IMR-90 (cell line): ENCODE results near the gene ZC3H4. TPM values are rescaled to one million over a fixed set of nuclear protein-coding genes. Genes with fewer than 3 reads are reported as not detected.

Experiments
- CHD1 ChIP-seq: IDR thresholded peaks from 2 replicates; pipeline ENCODE4 v1.6.1; 2012; ENCODE audit warnings: low read depth, low read length, improper control_type of control experiment
- MXI1 ChIP-seq: IDR thresholded peaks from 2 replicates; pipeline ENCODE4 v1.6.1; 2012; ENCODE audit warnings: low read depth, mild to moderate bottlenecking, low read length, moderate library complexity, borderline replicate concordance
- polyA plus RNA-seq, 3 experiments: library from polyadenylated mRNA; depleted of rRNA; stranded (reverse); fragments of >200 nt; gene quantifications; 2 replicates each; pipeline ENCODE4 v1.2.3, GENCODE V29; 2012; ENCODE audit warnings: low replicate concordance in 1 of 3
- total RNA-seq: library from RNA; depleted of rRNA; stranded (reverse); fragments of >200 nt; gene quantifications from 2 replicates; pipeline ENCODE4 v1.2.3, GENCODE V29; 2012
- TF ChIP-seq, protein P1 (sequence below): conservative IDR thresholded peaks from 2 replicates; pipeline ENCODE4 v1.5.1; 2012; ENCODE audit warnings: mild to moderate bottlenecking, low read depth, low read length, improper control_type of control experiment

The ZC3H4 gene
- total and polyA plus RNA-seq, 2 of the 4 experiments (the other 2 are of a cell fraction), result 3.9 to 8.9 TPM

- TF ChIP-seq, protein P1, sequence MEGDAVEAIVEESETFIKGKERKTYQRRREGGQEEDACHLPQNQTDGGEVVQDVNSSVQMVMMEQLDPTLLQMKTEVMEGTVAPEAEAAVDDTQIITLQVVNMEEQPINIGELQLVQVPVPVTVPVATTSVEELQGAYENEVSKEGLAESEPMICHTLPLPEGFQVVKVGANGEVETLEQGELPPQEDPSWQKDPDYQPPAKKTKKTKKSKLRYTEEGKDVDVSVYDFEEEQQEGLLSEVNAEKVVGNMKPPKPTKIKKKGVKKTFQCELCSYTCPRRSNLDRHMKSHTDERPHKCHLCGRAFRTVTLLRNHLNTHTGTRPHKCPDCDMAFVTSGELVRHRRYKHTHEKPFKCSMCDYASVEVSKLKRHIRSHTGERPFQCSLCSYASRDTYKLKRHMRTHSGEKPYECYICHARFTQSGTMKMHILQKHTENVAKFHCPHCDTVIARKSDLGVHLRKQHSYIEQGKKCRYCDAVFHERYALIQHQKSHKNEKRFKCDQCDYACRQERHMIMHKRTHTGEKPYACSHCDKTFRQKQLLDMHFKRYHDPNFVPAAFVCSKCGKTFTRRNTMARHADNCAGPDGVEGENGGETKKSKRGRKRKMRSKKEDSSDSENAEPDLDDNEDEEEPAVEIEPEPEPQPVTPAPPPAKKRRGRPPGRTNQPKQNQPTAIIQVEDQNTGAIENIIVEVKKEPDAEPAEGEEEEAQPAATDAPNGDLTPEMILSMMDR, result no peak
- TF ChIP-seq CHD1 (no peak), MXI1 (no peak)
Measured at GRCh38 chr19:47112997-47113849, at the start of gene ZC3H4 (continued).
